GM21360 (cell line): ENCODE results near the gene GRK5.

Source experiments
- ATAC-seq: cut with Tn5 transposase; IDR thresholded peaks from one replicate; pipeline ENCODE4 v1.9.1; 2021; ENCODE audit warnings: mild to moderate bottlenecking, moderate library complexity; ENCODE audit not compliant: unreplicated experiment

GRK5 gene

DNA sequence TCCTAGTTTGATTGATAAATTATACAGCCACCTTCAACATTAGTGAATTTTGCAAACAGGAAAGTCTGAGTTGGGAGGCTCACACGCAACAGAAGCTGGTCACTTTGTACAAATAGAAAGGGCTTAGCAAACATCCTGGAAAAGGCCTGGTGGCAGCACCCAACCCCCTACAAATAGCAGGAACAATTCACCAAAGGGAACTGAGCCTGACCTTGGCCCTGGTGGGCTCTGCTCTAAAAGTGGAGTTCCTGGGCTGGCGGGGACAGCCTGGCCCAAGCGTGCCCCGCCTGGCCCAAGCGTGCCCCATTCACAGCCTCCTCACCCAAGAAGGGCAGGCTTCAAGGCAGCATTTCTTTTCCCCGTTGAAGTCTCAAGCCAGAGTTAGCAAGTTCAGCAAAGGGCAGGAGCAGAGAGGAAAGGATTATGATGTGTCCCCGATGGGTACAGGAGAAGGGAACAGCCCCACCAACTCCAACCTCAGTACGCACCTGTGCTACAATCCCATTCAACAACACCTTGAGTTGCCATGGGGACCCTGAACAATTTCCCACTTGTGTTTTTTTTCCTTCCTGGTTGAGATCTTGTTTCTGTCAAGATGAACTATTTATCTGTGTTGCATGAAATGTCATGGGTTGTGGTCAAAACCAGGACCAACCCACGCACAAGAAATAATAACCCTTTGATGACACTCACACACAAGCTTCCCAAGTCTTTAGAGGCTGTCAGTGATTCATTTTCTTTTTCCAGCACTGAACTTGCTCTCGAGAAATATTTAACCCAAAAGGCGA is 291.7 kb downstream of the GRK5 start:
- no peak for ATAC-seq

DNA sequence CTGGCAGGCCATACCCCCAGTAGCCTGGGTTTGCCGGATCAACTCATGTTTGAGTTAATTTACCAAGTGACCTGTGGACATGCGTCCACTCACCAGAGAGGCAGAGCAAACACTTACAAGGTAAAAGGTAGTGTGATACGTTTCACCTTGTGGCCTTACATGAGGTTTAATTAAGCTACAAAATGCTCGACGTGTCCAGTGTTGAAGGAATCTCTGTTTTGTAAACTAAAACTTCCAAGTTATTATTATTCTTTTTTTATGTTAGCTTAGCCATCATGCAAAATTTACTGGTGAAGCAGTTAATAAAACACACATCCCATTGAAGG is 292.3 kb downstream of the GRK5 start:
- ATAC-seq = no peak

GRCh38 chr10:119500123-119500795 is 292.9 kb downstream of the GRK5 start:
- no peak for ATAC-seq

DNA sequence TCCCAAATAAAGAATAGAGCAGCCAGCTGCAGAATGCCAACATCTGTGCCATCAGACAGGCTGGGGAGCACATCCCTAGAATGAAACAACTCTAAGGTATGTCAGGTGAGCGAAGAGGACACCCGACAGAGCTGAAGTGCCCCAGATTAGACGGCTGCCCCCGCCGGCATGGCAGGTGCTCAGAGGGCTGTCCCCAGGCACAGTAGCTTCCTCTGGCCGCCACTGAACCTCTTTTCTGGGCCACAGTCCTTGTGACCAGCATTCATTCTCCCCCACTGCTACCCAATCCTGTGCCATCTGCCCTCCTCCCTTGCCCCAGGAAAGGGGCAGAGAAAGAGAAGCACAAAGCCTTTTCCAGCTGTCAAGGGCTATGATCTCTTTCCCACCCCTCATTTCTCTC is 293.4 kb downstream of the GRK5 start:
- no peak for ATAC-seq

DNA sequence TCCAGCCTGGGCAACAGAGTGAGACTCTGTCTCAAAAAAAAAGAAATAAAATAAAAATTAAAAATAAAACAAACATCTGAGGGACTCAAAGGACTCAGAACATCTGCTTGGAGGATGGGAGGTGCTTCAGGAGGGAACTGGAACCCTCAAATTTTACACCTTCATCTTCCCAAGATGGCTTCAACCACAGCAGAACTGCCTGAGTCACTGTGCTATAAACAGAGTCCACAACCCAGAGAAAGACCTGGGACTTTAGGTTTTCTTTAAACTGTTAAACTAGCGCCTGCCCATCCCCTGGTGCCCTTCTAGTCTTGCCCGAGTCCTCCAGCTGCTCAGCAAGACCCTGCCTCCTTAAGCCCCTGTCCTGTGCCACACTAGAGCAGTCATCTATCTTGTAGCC is 294.3 kb downstream of the GRK5 start:
- ATAC-seq = no peak

- no peak for ATAC-seq
Observed at GRCh38 chr10:119502209-119502608, 294.8 kb downstream of the GRK5 start.

- no peak for ATAC-seq
Observed at GRCh38 chr10:119502618-119503155, 295.3 kb downstream of the GRK5 start.

GRCh38 chr10:119503821-119504220 is 296.4 kb downstream of the GRK5 start:
- no peak for ATAC-seq

DNA sequence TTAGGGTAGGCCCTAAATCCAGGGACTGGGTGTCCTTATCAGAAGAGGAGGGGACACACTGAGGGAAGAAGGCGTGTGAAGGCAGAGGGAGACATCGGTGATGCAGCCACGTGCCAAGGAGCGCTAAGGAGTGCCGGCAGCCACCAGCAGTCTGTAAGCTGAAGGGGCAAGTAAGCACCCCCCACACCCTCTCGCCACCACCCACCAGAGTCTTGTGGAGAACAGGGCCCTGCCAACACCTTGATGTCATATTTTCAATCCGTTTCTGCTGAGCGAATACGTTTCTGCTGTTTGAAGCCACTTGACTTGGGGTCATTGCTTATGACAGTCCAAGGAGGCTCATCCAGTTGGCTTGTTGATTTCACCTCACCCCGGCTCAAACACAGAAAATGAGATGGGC is 297.3 kb downstream of the GRK5 start:
- ATAC-seq = no peak

DNA sequence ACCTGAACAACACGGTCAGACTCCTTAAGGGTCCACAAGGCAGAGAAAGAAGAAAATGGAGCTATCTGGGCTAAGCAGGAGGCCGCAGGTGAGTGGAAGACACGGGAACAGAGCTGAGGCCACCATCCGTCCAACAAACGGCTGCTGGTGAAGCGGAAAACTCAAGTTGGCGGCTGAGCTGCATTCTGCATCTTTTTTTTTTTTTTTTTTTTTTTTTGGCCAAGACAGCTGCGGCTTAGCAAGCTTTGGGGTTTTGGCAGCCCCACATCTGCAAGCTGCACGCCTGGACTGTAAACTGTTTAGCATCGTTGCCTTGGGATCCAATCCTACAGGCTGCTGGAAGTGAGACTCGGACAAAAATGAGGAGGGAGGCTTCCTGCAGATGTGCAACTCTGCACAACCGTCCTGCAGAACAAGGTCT is 297.8 kb downstream of the GRK5 start:
- ATAC-seq = no peak
